ENCODE data around the gene CLEC17A. TPM values are rescaled to one million over a fixed set of nuclear protein-coding genes. Genes with fewer than 3 reads are reported as not detected.
"Not testable (repeated sequence)": the region's sequence is repeated elsewhere in the genome, so short reads cannot be mapped to it uniquely, and the experiment has no call there.

CLEC17A gene
- total RNA-seq = 1 to 10 TPM; 2.4 to 2.5 TPM

GRCh38 chr19:14582894-14583340, at the start of gene CLEC17A:
TSS of gene CLEC17A (plus strand) at chr19:14583084. CDS start at chr19:14583161, 77 bp downstream.
- CTCF ChIA-PET = interaction anchor here (0.8 kb wide), 1 partner anchor 103 kb away, joined by 4 read pairs; no protein-coding TSS in a partner anchor

GRCh38 chr19:14533450-14533849, 49.4 kb upstream of the CLEC17A start:
- Mint-ChIP-seq H3K27me3 (no peaks in the 10 kb centered on the region), H3K9me3 (ENCODE audit: low read depth) (no peaks in the 10 kb centered on the region), H3K4me3 (no peak overlapping the region), H3K36me3 (ENCODE audit: low read depth) (peaks cover 7% of the 10 kb centered on the region), H3K4me1 (peaks cover 52% of the 10 kb centered on the region), H3K27ac (no peak overlapping the region)
- ChIA-PET POLR2A (no interaction called here), CTCF (interaction anchor here (0.6 to 0.9 kb wide), 3 partner anchors 15 to 199 kb away, joined by 3 read pairs; no protein-coding TSS in a partner anchor)
- ATAC-seq = no peak
- no peak for DNase-seq
- intact Hi-C loops (cut with DNase I, micrococcal nuclease) = no loop called here

More at GRCh38 chr19:14582894-14583340, at the start of gene CLEC17A:
- intact Hi-C loops (cut with DNase I, micrococcal nuclease) = no loop called here
- H3K36me3 Mint-ChIP-seq (ENCODE audit: low read depth) = no peaks in the 10 kb centered on the region
- DNase-seq = no peak
- peaks cover 20% of the 10 kb centered on the region for H3K4me1 Mint-ChIP-seq
- no peaks in the 10 kb centered on the region for H3K27me3 Mint-ChIP-seq
- no peak within 1 kb of the TSS for H3K27ac Mint-ChIP-seq
- H3K4me3 Mint-ChIP-seq = peak within 1 kb of the TSS; percentile 37
- POLR2A ChIA-PET = no interaction called here
- H3K9me3 Mint-ChIP-seq (ENCODE audit: low read depth) = no peaks in the 10 kb centered on the region
- ATAC-seq = no peak

GRCh38 chr19:14536926-14537692, 45.8 kb upstream of the CLEC17A start:
- Mint-ChIP-seq H3K27ac (no peak overlapping the region), H3K9me3 (ENCODE audit: low read depth) (no peaks in the 10 kb centered on the region), H3K4me1 (peaks cover 47% of the 10 kb centered on the region), H3K27me3 (no peaks in the 10 kb centered on the region), H3K36me3 (ENCODE audit: low read depth) (peaks cover 6% of the 10 kb centered on the region), H3K4me3 (no peak overlapping the region)
- intact Hi-C loops (cut with DNase I, micrococcal nuclease) = loop anchor here in 1 of 2 experiments (2.0 kb wide), 1 partner anchor 20 kb away; no protein-coding TSS in a partner anchor
- DNase-seq (peak; percentile 83), ATAC-seq (peak; percentile 89)
- ChIA-PET CTCF (interaction anchor here (0.6 to 2.1 kb wide), 3 partner anchors 13 to 33 kb away, joined by 3 to 9 read pairs (median 3); no protein-coding TSS in a partner anchor), POLR2A (interaction anchor here (1.7 kb wide), 1 partner anchor 13 kb away, joined by 5 read pairs; no protein-coding TSS in a partner anchor)

- DNase-seq (no peak), ATAC-seq (no peak)
- H3K36me3 Mint-ChIP-seq (ENCODE audit: low read depth) = no peaks in the 10 kb centered on the region
- POLR2A ChIA-PET = no interaction called here
- intact Hi-C loops (cut with DNase I, micrococcal nuclease) = no loop called here
- H3K4me1 Mint-ChIP-seq = peaks cover 45% of the 10 kb centered on the region
- H3K27ac Mint-ChIP-seq = no peak overlapping the region
- H3K9me3 Mint-ChIP-seq (ENCODE audit: low read depth) = no peaks in the 10 kb centered on the region
- no peaks in the 10 kb centered on the region for H3K27me3 Mint-ChIP-seq
- no peak overlapping the region for H3K4me3 Mint-ChIP-seq
- CTCF ChIA-PET = no interaction called here
These were observed 42.0 kb upstream of the CLEC17A start for GRCh38 chr19:14540741-14541525.

GRCh38 chr19:14541979-14542378, 40.9 kb upstream of the CLEC17A start:
- ATAC-seq; POLR2A ChIA-PET; DNase-seq; H3K4me3 Mint-ChIP-seq; CTCF ChIA-PET; H3K9me3 Mint-ChIP-seq (ENCODE audit: low read depth); H3K36me3 Mint-ChIP-seq (ENCODE audit: low read depth); H3K27ac Mint-ChIP-seq; intact Hi-C loops (cut with DNase I, micrococcal nuclease); H3K27me3 Mint-ChIP-seq: not testable (repeated sequence)
- H3K4me1 Mint-ChIP-seq = peaks cover 41% of the 10 kb centered on the region

GRCh38 chr19:14542711-14543328, 40.1 kb upstream of the CLEC17A start:
- Mint-ChIP-seq H3K36me3 (ENCODE audit: low read depth) (no peaks in the 10 kb centered on the region), H3K27me3 (no peaks in the 10 kb centered on the region), H3K27ac (no peak overlapping the region), H3K9me3 (ENCODE audit: low read depth) (no peaks in the 10 kb centered on the region), H3K4me1 (peaks cover 34% of the 10 kb centered on the region), H3K4me3 (no peak overlapping the region)
- no peak for DNase-seq
- POLR2A ChIA-PET = no interaction called here
- CTCF ChIA-PET = interaction anchor here (0.7 kb wide), 1 partner anchor 154 kb away, joined by 3 read pairs; no protein-coding TSS in a partner anchor
- intact Hi-C loops (cut with DNase I, micrococcal nuclease) = no loop called here
- ATAC-seq = peak; percentile 70

GRCh38 chr19:14544047-14544446, 38.8 kb upstream of the CLEC17A start:
- CTCF ChIA-PET = no interaction called here
- Mint-ChIP-seq H3K9me3 (ENCODE audit: low read depth) (no peaks in the 10 kb centered on the region), H3K27me3 (no peaks in the 10 kb centered on the region), H3K4me1 (peaks cover 32% of the 10 kb centered on the region), H3K4me3 (no peak overlapping the region), H3K27ac (no peak overlapping the region), H3K36me3 (ENCODE audit: low read depth) (peaks cover 6% of the 10 kb centered on the region)
- POLR2A ChIA-PET = no interaction called here
- ATAC-seq = peak; percentile 46
- intact Hi-C loops (cut with DNase I, micrococcal nuclease) = no loop called here
- DNase-seq = no peak

GRCh38 chr19:14544977-14545715, 37.7 kb upstream of the CLEC17A start:
- no peak for ATAC-seq
- Mint-ChIP-seq H3K4me1 (peaks cover 30% of the 10 kb centered on the region), H3K9me3 (ENCODE audit: low read depth) (no peaks in the 10 kb centered on the region), H3K4me3 (no peak overlapping the region), H3K36me3 (ENCODE audit: low read depth) (peaks cover 13% of the 10 kb centered on the region), H3K27me3 (no peaks in the 10 kb centered on the region), H3K27ac (no peak overlapping the region)
- CTCF ChIA-PET = interaction anchor here (0.6 to 3.1 kb wide), 4 partner anchors 11 to 57 kb away, joined by 3 to 18 read pairs (median 4); no protein-coding TSS in a partner anchor
- POLR2A ChIA-PET = no interaction called here
- no peak for DNase-seq
- intact Hi-C loops (cut with DNase I, micrococcal nuclease) = no loop called here

- no peak overlapping the region for H3K27ac Mint-ChIP-seq
- H3K4me3 Mint-ChIP-seq = no peak overlapping the region
- H3K27me3 Mint-ChIP-seq = no peaks in the 10 kb centered on the region
- intact Hi-C loops (cut with DNase I, micrococcal nuclease) = no loop called here
- POLR2A ChIA-PET = no interaction called here
- no peaks in the 10 kb centered on the region for H3K9me3 Mint-ChIP-seq (ENCODE audit: low read depth)
- CTCF ChIA-PET = interaction anchor here (0.8 to 3.1 kb wide), 2 partner anchors 11 to 12 kb away, joined by 4 to 18 read pairs; no protein-coding TSS in a partner anchor
- peaks cover 35% of the 10 kb centered on the region for H3K4me1 Mint-ChIP-seq
- H3K36me3 Mint-ChIP-seq (ENCODE audit: low read depth) = peaks cover 14% of the 10 kb centered on the region
- ATAC-seq = no peak
- DNase-seq = no peak
These were observed 37.2 kb upstream of the CLEC17A start for GRCh38 chr19:14545716-14546082.

GRCh38 chr19:14550201-14550754, 32.6 kb upstream of the CLEC17A start:
- ATAC-seq = no peak

More at GRCh38 chr19:14550201-14550754, 32.6 kb upstream of the CLEC17A start:
- Mint-ChIP-seq H3K4me3 (no peak overlapping the region), H3K9me3 (ENCODE audit: low read depth) (no peaks in the 10 kb centered on the region), H3K36me3 (ENCODE audit: low read depth) (peaks cover 14% of the 10 kb centered on the region), H3K27me3 (no peaks in the 10 kb centered on the region), H3K4me1 (peaks cover 49% of the 10 kb centered on the region), H3K27ac (peak overlapping the region; percentile 11)
- ChIA-PET POLR2A (interaction anchor here (0.6 to 1.4 kb wide), 3 partner anchors 13 to 56 kb away, joined by 3 to 5 read pairs (median 5); partner anchors contain the start of gene DNAJB1), CTCF (interaction anchor here (0.7 to 2.1 kb wide), 10 partner anchors 11 to 136 kb away, joined by 3 to 7 read pairs (median 4); no protein-coding TSS in a partner anchor)
- peak; percentile 58 for DNase-seq
- intact Hi-C loops (cut with DNase I, micrococcal nuclease) = loop anchor here in 1 of 2 experiments (2.0 kb wide), 1 partner anchor 45 kb away; no protein-coding TSS in a partner anchor

Measured in activated CD4-positive, alpha-beta T cell treated with anti-CD3 and anti-CD28 coated beads for 36 hours (primary cell).